ENCODE results near the gene COL5A1.

Gene COL5A1

GRCh38 chr9:134816264-134816663 is 174.7 kb downstream of the COL5A1 start:
- TF ChIP-seq POLR2A (IDR thresholded peaks at IDR 0.05; ENCODE audit: low read depth, low read length): no peak
- FAIRE-seq: no peak
- no peak for DNase-seq (ENCODE audit: insufficient read length, low spot score)

GRCh38 chr9:134818000-134818568 is 176.5 kb downstream of the COL5A1 start:
- FAIRE-seq (no peak), DNase-seq (ENCODE audit: insufficient read length, low spot score) (no peak)
- no peak for TF ChIP-seq POLR2A (IDR thresholded peaks at IDR 0.05; ENCODE audit: low read depth, low read length)

- no peak for FAIRE-seq
Observed at GRCh38 chr9:134818591-134818990, 177.0 kb downstream of the COL5A1 start.

GRCh38 chr9:134820901-134821300 is 179.3 kb downstream of the COL5A1 start:
- FAIRE-seq: no peak
- no peak for TF ChIP-seq POLR2A (IDR thresholded peaks at IDR 0.05; ENCODE audit: low read depth, low read length)
- DNase-seq (ENCODE audit: insufficient read length, low spot score): no peak

More at GRCh38 chr9:134818591-134818990, 177.0 kb downstream of the COL5A1 start:
- DNase-seq (ENCODE audit: insufficient read length, low spot score): no peak
- TF ChIP-seq POLR2A (IDR thresholded peaks at IDR 0.05; ENCODE audit: low read depth, low read length): no peak

GRCh38 chr9:134822541-134822940 is 180.9 kb downstream of the COL5A1 start:
- DNase-seq (ENCODE audit: insufficient read length, low spot score) (no peak), FAIRE-seq (no peak)
- TF ChIP-seq POLR2A (IDR thresholded peaks at IDR 0.05; ENCODE audit: low read depth, low read length): no peak

DNA sequence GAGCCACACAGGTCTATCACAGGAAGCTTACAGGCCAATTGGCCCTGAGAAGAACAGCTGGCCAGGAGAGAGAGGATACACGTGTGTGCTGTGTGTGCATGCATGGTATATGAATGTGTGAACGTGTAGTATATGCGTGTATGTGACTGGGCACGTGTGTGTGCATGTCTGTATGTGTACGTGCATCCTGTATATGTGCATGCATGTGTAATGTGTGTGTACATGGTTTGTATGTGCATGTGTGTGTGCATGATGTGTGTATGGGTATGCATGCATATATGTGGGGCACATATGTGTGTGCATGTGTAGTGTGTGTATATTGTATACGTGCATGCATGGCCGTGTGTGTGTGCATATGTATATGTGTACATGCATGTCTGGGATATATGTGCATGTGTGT is 182.0 kb downstream of the COL5A1 start:
- no peak for DNase-seq (ENCODE audit: insufficient read length, low spot score)
- FAIRE-seq: no peak
- no peak for TF ChIP-seq POLR2A (IDR thresholded peaks at IDR 0.05; ENCODE audit: low read depth, low read length)

DNA sequence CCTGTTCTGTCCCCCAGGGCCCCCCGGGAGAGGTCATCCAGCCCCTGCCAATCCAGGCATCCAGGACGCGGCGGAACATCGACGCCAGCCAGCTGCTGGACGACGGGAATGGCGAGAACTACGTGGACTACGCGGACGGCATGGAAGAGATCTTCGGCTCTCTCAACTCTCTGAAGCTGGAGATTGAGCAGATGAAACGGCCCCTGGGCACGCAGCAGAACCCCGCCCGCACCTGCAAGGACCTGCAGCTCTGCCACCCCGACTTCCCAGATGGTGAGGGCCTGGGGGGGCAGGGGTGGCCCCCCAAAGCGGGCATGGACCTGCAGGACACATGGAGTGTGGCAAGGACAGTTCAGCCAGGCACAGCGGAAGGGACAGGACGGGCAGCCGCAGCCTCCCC is 183.0 kb downstream of the COL5A1 start:
- no peak for FAIRE-seq
- TF ChIP-seq POLR2A (IDR thresholded peaks at IDR 0.05; ENCODE audit: low read depth, low read length): no peak
- DNase-seq (ENCODE audit: insufficient read length, low spot score): no peak

GRCh38 chr9:134825025-134825424 is 183.4 kb downstream of the COL5A1 start:
- FAIRE-seq: no peak
- TF ChIP-seq POLR2A (IDR thresholded peaks at IDR 0.05; ENCODE audit: low read depth, low read length): no peak
- no peak for DNase-seq (ENCODE audit: insufficient read length, low spot score)

DNA sequence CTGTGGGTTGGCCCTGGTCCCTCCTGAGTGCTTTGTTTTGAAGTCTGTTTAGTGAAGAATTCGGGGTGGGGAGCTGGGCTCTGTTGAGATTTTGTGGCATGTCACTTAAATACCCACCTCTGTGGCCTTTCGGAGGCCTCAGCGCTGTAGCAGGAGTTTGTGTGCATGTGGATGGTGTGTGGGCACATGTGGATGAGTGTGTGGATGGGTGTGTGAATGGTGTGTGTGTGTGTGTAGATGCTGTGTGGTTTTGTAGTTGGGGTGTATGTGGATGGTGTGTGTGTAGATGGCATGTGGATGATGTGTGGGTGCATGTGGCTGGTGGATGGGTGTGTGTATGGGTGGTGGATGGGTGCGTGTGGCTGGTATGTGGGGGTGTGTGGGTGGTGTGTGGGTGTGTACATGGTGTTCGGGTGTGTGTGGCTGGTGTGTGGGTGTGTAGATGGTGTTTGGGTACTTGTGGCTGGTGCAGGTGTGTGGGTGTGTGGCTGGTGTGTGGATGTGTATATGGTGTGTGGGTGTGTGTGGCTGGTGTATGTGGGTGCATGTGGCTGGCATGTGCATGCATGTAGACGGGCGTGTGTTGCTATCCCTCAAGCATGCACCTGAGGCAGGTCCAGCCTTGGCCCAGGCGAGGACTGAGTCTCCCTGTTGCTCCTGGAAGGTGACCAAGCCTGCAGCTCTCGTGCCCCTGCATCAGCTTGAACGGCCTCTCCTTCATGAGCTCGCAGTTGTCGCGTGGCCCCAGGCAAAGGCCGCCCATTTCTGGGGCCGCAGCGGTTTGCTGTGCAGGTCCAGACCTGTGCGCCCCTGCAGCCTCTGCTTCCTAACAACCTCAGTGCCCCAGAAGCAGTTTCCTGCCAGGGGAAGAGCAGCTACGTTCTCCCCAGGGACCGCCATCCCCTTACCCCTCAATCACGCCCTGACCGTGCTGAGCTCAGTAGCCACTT is 185.0 kb downstream of the COL5A1 start:
- FAIRE-seq: no peak
- TF ChIP-seq POLR2A (IDR thresholded peaks at IDR 0.05; ENCODE audit: low read depth, low read length): no peak
- DNase-seq (ENCODE audit: insufficient read length, low spot score): no peak

GRCh38 chr9:134827559-134827958 is 186.0 kb downstream of the COL5A1 start:
- DNase-seq (ENCODE audit: insufficient read length, low spot score) (no peak), FAIRE-seq (no peak)
- TF ChIP-seq POLR2A (IDR thresholded peaks at IDR 0.05; ENCODE audit: low read depth, low read length): no peak

GRCh38 chr9:134827993-134828392 is 186.4 kb downstream of the COL5A1 start:
- TF ChIP-seq POLR2A (IDR thresholded peaks at IDR 0.05; ENCODE audit: low read depth, low read length): no peak
- DNase-seq (ENCODE audit: insufficient read length, low spot score): no peak
- FAIRE-seq: no peak

DNA sequence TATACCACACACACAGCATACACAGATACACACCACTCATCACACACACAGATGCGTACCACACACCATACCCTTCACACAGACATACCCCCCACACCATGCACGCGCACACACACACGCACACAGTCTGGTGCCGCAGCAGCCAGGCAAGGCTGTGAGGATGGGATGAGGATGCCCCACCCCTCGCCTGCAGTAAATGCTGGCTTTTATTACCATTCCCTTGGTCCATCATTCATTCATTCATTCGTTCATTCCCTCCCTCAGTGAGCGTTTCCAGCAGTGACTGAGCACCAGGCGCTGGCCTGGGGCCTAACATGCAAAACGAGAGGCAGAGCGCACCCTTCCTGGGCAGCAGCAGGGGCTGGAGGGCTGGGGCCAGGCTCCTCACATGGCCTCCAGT is 187.3 kb downstream of the COL5A1 start:
- no peak for TF ChIP-seq POLR2A (IDR thresholded peaks at IDR 0.05; ENCODE audit: low read depth, low read length)
- no peak for FAIRE-seq
- no peak for DNase-seq (ENCODE audit: insufficient read length, low spot score)

- no peak for TF ChIP-seq POLR2A (IDR thresholded peaks at IDR 0.05; ENCODE audit: low read depth, low read length)
- FAIRE-seq: no peak
- DNase-seq (ENCODE audit: insufficient read length, low spot score): no peak
Observed at GRCh38 chr9:134829356-134829937, 187.8 kb downstream of the COL5A1 start.

DNA sequence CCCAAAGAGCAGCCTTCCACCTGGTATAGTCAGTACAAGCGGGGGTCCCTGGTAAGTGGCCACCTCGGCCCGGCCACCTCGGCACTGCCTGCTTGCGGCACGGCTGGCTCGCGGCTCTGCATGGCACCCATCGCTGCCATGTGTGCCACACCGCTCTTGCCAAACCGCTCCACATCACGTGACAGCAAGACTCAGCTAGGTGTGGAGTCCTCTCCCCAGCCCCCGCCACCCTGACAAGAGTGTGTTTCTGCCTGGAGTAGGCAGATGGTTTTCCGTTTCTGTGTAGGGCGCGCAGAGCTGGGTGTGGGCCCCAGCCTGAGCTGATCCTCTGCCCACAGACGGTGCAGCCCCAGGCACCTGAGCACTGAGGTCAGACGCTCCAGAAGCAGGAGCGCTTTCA is 188.5 kb downstream of the COL5A1 start:
- TF ChIP-seq POLR2A (IDR thresholded peaks at IDR 0.05; ENCODE audit: low read depth, low read length): no peak
- DNase-seq (ENCODE audit: insufficient read length, low spot score): no peak
- no peak for FAIRE-seq

Measured in H54 (cell line).